ENCODE results near the gene FBXL15.

DNA sequence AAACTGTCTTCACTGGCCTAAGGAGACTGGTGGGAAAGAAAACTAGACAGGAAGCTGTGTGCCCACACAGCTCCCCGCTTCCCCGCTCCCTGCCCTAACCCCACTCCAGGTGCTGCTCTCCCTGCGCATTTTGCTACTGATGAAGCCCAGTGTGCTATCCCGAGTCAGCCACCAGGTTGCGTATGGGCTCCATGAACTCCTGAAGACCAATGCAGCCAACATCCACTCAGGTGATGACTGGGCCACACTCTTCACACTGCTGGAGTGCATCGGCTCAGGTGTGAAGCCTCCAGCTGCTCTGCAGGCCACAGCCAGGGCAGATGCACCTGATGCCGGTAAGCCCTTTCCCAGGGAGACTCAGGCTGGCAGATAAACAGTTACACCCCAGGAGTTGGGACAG, 45.4 kb upstream of the FBXL15 start:
- no peak for TF ChIP-seq POLR2A (IDR thresholded peaks at IDR 0.05; ENCODE audit: low read depth)
- TF ChIP-seq, protein P1, sequence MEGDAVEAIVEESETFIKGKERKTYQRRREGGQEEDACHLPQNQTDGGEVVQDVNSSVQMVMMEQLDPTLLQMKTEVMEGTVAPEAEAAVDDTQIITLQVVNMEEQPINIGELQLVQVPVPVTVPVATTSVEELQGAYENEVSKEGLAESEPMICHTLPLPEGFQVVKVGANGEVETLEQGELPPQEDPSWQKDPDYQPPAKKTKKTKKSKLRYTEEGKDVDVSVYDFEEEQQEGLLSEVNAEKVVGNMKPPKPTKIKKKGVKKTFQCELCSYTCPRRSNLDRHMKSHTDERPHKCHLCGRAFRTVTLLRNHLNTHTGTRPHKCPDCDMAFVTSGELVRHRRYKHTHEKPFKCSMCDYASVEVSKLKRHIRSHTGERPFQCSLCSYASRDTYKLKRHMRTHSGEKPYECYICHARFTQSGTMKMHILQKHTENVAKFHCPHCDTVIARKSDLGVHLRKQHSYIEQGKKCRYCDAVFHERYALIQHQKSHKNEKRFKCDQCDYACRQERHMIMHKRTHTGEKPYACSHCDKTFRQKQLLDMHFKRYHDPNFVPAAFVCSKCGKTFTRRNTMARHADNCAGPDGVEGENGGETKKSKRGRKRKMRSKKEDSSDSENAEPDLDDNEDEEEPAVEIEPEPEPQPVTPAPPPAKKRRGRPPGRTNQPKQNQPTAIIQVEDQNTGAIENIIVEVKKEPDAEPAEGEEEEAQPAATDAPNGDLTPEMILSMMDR (IDR thresholded peaks at IDR 0.05) = peak in 1 of 3 experiments; percentile 3

All from esophagus muscularis mucosa (tissue), 3 donors.